Activated CD4-positive, alpha-beta memory T cell treated with anti-CD3 and anti-CD28 coated beads for 36 hours (primary cell): ENCODE measurements around the gene TSNAX. TPM values are rescaled to one million over a fixed set of nuclear protein-coding genes. Genes with fewer than 3 reads are reported as not detected.

Experiments used
- CTCF ChIA-PET: fragments of 350-600 bp; sonication (Branson Sonifier 250); formaldehyde crosslinking; loops from one replicate; lab custom pipeline; 2021; ENCODE audit warnings: antibody characterized with exemption, inconsistent platforms; lab: Charles Lee
- POLR2A ChIA-PET: fragments of 350-600 bp; sonication (Branson Sonifier 250); formaldehyde crosslinking; loops from one replicate; lab custom pipeline; 2021; ENCODE audit warnings: antibody characterized with exemption; lab: Charles Lee
- DNase-seq: peaks from one replicate; pipeline ENCODE4 v3.0.0-alpha.2; 2020
- H3K27ac Mint-ChIP-seq: one replicate; pipeline ENCODE4 v1.8.0; 2021; ENCODE audit warnings: mixed read lengths
- H3K27me3 Mint-ChIP-seq: one replicate; pipeline ENCODE4 v1.8.0; 2021; ENCODE audit warnings: mixed read lengths
- H3K36me3 Mint-ChIP-seq: one replicate; pipeline ENCODE4 v1.8.0; 2021; ENCODE audit warnings: mixed read lengths
- H3K4me1 Mint-ChIP-seq: one replicate; pipeline ENCODE4 v1.8.0; 2021; ENCODE audit warnings: low read depth, mixed read lengths
- H3K4me3 Mint-ChIP-seq: one replicate; pipeline ENCODE4 v1.8.0; 2021; ENCODE audit warnings: mild to moderate bottlenecking, mixed read lengths
- H3K9me3 Mint-ChIP-seq: one replicate; pipeline ENCODE4 v1.8.0; 2021; ENCODE audit warnings: mixed read lengths
- intact Hi-C: fragments of 100-400 bp; cut with micrococcal nuclease; formaldehyde crosslinking; loops from one replicate; pipeline ENCODE4 v1.15.1; 2023
- total RNA-seq, 2 experiments: library from RNA; stranded (reverse); gene quantifications; one replicate each; pipeline ENCODE4 v1.2.3, GENCODE V29; 2021

The TSNAX gene
- total RNA-seq, 2 experiments from 2014 or later, result 36.4 to 36.5 TPM

GRCh38 chr1:231523816-231524215, 4.7 kb upstream of the TSNAX start:
- CTCF ChIA-PET, result no interaction called here
- H3K4me3 Mint-ChIP-seq, result no peak overlapping the region
- intact Hi-C loops, result loop anchor here (10.0 kb wide), 1 partner anchor 479 kb away; the partner anchor contains the start of gene FAM89A
- no peaks in the 10 kb centered on the region for H3K27me3 Mint-ChIP-seq
- peaks cover 5% of the 10 kb centered on the region for H3K36me3 Mint-ChIP-seq
- H3K27ac Mint-ChIP-seq, result no peak overlapping the region
- H3K4me1 Mint-ChIP-seq, result peaks cover 20% of the 10 kb centered on the region
- POLR2A ChIA-PET, result no interaction called here
- no peaks in the 10 kb centered on the region for H3K9me3 Mint-ChIP-seq
- DNase-seq, result no peak

GRCh38 chr1:231526536-231526935, 1.9 kb upstream of the TSNAX start:
- H3K4me3 Mint-ChIP-seq, result no peak overlapping the region
- peaks cover 16% of the 10 kb centered on the region for H3K36me3 Mint-ChIP-seq
- no peak overlapping the region for H3K27ac Mint-ChIP-seq
- POLR2A ChIA-PET, result no interaction called here
- H3K4me1 Mint-ChIP-seq, result peaks cover 39% of the 10 kb centered on the region
- H3K9me3 Mint-ChIP-seq, result no peaks in the 10 kb centered on the region
- no peak for DNase-seq
- intact Hi-C loops, result loop anchor here (5.0 to 10.0 kb wide), 3 partner anchors 76 to 482 kb away; partner anchors contain the start of gene FAM89A
- no peaks in the 10 kb centered on the region for H3K27me3 Mint-ChIP-seq
- CTCF ChIA-PET, result no interaction called here

GRCh38 chr1:231527586-231528171, 790 bp upstream of the TSNAX start:
- ChIA-PET POLR2A (interaction anchor here (0.5 to 1.2 kb wide), 5 partner anchors 60 to 287 kb away, joined by 3 to 6 read pairs (median 3); partner anchors contain the start of genes EGLN1, EXOC8 and SPRTN), CTCF (no interaction called here)
- intact Hi-C loops, result loop anchor here (1.0 to 10.0 kb wide), 7 partner anchors 63 to 549 kb away; partner anchors contain the start of genes EGLN1, EXOC8, FAM89A and TTC13
- no peak for DNase-seq
- H3K36me3 Mint-ChIP-seq, result peaks cover 16% of the 10 kb centered on the region
- no peaks in the 10 kb centered on the region for H3K9me3 Mint-ChIP-seq
- peaks cover 46% of the 10 kb centered on the region for H3K4me1 Mint-ChIP-seq
- peak overlapping the region; percentile 97 for H3K4me3 Mint-ChIP-seq
- H3K27me3 Mint-ChIP-seq, result no peaks in the 10 kb centered on the region
- peak overlapping the region; percentile 99 for H3K27ac Mint-ChIP-seq

GRCh38 chr1:231533240-231533639, 4.8 kb downstream of the TSNAX start:
- ChIA-PET POLR2A (no interaction called here), CTCF (no interaction called here)
- no peak for DNase-seq
- no peaks in the 10 kb centered on the region for H3K27me3 Mint-ChIP-seq
- no peaks in the 10 kb centered on the region for H3K9me3 Mint-ChIP-seq
- peaks cover 46% of the 10 kb centered on the region for H3K4me1 Mint-ChIP-seq
- peaks cover 21% of the 10 kb centered on the region for H3K36me3 Mint-ChIP-seq
- H3K27ac Mint-ChIP-seq, result no peak overlapping the region
- intact Hi-C loops, result no loop called here
- H3K4me3 Mint-ChIP-seq, result no peak overlapping the region

GRCh38 chr1:231534703-231535159, 6.3 kb downstream of the TSNAX start:
- no peak for DNase-seq
- intact Hi-C loops, result no loop called here
- no peaks in the 10 kb centered on the region for H3K9me3 Mint-ChIP-seq
- H3K4me3 Mint-ChIP-seq, result no peak overlapping the region
- no peak overlapping the region for H3K27ac Mint-ChIP-seq
- H3K4me1 Mint-ChIP-seq, result peaks cover 35% of the 10 kb centered on the region
- POLR2A ChIA-PET, result interaction anchor here (0.6 kb wide), 1 partner anchor 63 kb away, joined by 3 read pairs; no protein-coding TSS in a partner anchor
- CTCF ChIA-PET, result interaction anchor here (1.0 kb wide), 1 partner anchor 177 kb away, joined by 3 read pairs; no protein-coding TSS in a partner anchor
- no peaks in the 10 kb centered on the region for H3K27me3 Mint-ChIP-seq
- H3K36me3 Mint-ChIP-seq, result peaks cover 20% of the 10 kb centered on the region

GRCh38 chr1:231536099-231536498, 7.6 kb downstream of the TSNAX start:
- Mint-ChIP-seq H3K36me3 (peaks cover 25% of the 10 kb centered on the region), H3K27ac (no peak overlapping the region), H3K9me3 (peaks cover 10% of the 10 kb centered on the region), H3K4me3 (no peak overlapping the region), H3K4me1 (peaks cover 28% of the 10 kb centered on the region), H3K27me3 (no peaks in the 10 kb centered on the region)
- ChIA-PET CTCF (no interaction called here), POLR2A (no interaction called here)
- intact Hi-C loops, result no loop called here
- no peak for DNase-seq

GRCh38 chr1:231540847-231541246, 12.4 kb downstream of the TSNAX start:
- ChIA-PET CTCF (no interaction called here), POLR2A (no interaction called here)
- H3K9me3 Mint-ChIP-seq, result peaks cover 10% of the 10 kb centered on the region
- peaks cover 2% of the 10 kb centered on the region for H3K4me1 Mint-ChIP-seq
- DNase-seq, result no peak
- no peak overlapping the region for H3K27ac Mint-ChIP-seq
- H3K36me3 Mint-ChIP-seq, result peaks cover 40% of the 10 kb centered on the region
- intact Hi-C loops, result no loop called here
- no peak overlapping the region for H3K4me3 Mint-ChIP-seq
- H3K27me3 Mint-ChIP-seq, result no peaks in the 10 kb centered on the region

GRCh38 chr1:231541842-231542241, 13.4 kb downstream of the TSNAX start:
- H3K4me3 Mint-ChIP-seq, result no peak overlapping the region
- H3K27me3 Mint-ChIP-seq, result no peaks in the 10 kb centered on the region
- CTCF ChIA-PET, result no interaction called here
- H3K27ac Mint-ChIP-seq, result no peak overlapping the region
- no peak for DNase-seq
- H3K36me3 Mint-ChIP-seq, result peaks cover 38% of the 10 kb centered on the region
- POLR2A ChIA-PET, result no interaction called here
- intact Hi-C loops, result no loop called here
- peaks cover 10% of the 10 kb centered on the region for H3K9me3 Mint-ChIP-seq
- no peaks in the 10 kb centered on the region for H3K4me1 Mint-ChIP-seq

- no peak for DNase-seq
- ChIA-PET CTCF (no interaction called here), POLR2A (no interaction called here)
- intact Hi-C loops, result no loop called here
- Mint-ChIP-seq H3K4me3 (no peak overlapping the region), H3K4me1 (peaks cover 3% of the 10 kb centered on the region), H3K27me3 (no peaks in the 10 kb centered on the region), H3K9me3 (peaks cover 10% of the 10 kb centered on the region), H3K36me3 (peaks cover 38% of the 10 kb centered on the region), H3K27ac (no peak overlapping the region)
These were observed 16.6 kb downstream of the TSNAX start for GRCh38 chr1:231544943-231545592.

GRCh38 chr1:231546693-231547092, 18.2 kb downstream of the TSNAX start:
- Mint-ChIP-seq H3K27me3 (no peaks in the 10 kb centered on the region), H3K4me1 (peaks cover 6% of the 10 kb centered on the region), H3K9me3 (no peaks in the 10 kb centered on the region), H3K36me3 (peaks cover 24% of the 10 kb centered on the region), H3K4me3 (no peak overlapping the region), H3K27ac (no peak overlapping the region)
- POLR2A ChIA-PET, result no interaction called here
- CTCF ChIA-PET, result no interaction called here
- intact Hi-C loops, result no loop called here
- DNase-seq, result no peak

GRCh38 chr1:231549733-231550447, 21.4 kb downstream of the TSNAX start:
- no peak for DNase-seq
- H3K36me3 Mint-ChIP-seq, result peaks cover 11% of the 10 kb centered on the region
- no peak overlapping the region for H3K27ac Mint-ChIP-seq
- no peaks in the 10 kb centered on the region for H3K27me3 Mint-ChIP-seq
- no peak overlapping the region for H3K4me3 Mint-ChIP-seq
- H3K9me3 Mint-ChIP-seq, result no peaks in the 10 kb centered on the region
- POLR2A ChIA-PET, result interaction anchor here (0.6 kb wide), 1 partner anchor 24 kb away, joined by 3 read pairs; no protein-coding TSS in a partner anchor
- CTCF ChIA-PET, result interaction anchor here (0.6 to 2.3 kb wide), 3 partner anchors 129 to 193 kb away, joined by 3 to 9 read pairs (median 4); no protein-coding TSS in a partner anchor
- intact Hi-C loops, result loop anchor here (10.0 kb wide), 1 partner anchor 125 kb away; the partner anchor contains the start of gene EGLN1
- peaks cover 15% of the 10 kb centered on the region for H3K4me1 Mint-ChIP-seq

GRCh38 chr1:231550448-231550781, 21.9 kb downstream of the TSNAX start:
- peak; percentile 24 for DNase-seq
- ChIA-PET CTCF (interaction anchor here (1.0 to 2.3 kb wide), 2 partner anchors 187 to 193 kb away, joined by 4 to 9 read pairs; no protein-coding TSS in a partner anchor), POLR2A (no interaction called here)
- intact Hi-C loops, result loop anchor here (10.0 kb wide), 1 partner anchor 126 kb away; the partner anchor contains the start of gene EGLN1
- no peaks in the 10 kb centered on the region for H3K27me3 Mint-ChIP-seq
- H3K27ac Mint-ChIP-seq, result no peak overlapping the region
- peaks cover 20% of the 10 kb centered on the region for H3K4me1 Mint-ChIP-seq
- peaks cover 13% of the 10 kb centered on the region for H3K36me3 Mint-ChIP-seq
- H3K4me3 Mint-ChIP-seq, result no peak overlapping the region
- no peaks in the 10 kb centered on the region for H3K9me3 Mint-ChIP-seq
